Measurements from ENCODE around the gene IRAK1BP1.
"Not testable (repeated sequence)": the region's sequence is repeated elsewhere in the genome, so short reads cannot be mapped to it uniquely, and the experiment has no call there.

The IRAK1BP1 gene

DNA sequence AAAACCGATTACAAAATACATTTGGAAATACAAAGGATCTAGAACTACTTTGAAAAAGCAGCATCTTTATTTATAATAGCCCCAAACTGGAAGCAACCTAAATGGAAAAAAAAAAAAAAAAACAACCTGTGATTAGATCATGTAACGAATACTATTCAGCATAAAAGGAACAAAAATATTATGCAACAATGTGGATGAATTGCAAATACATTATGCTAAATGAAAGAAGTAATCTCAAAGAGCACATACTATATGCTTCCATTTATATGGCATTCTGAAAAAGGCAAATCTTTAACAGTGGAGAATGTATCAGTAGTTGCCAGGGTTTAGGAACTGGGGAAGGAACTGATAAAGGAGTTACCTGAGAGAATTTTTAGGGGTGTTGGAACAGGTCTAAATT is 28.9 kb downstream of the IRAK1BP1 start:
- no peak for DNase-seq

DNA sequence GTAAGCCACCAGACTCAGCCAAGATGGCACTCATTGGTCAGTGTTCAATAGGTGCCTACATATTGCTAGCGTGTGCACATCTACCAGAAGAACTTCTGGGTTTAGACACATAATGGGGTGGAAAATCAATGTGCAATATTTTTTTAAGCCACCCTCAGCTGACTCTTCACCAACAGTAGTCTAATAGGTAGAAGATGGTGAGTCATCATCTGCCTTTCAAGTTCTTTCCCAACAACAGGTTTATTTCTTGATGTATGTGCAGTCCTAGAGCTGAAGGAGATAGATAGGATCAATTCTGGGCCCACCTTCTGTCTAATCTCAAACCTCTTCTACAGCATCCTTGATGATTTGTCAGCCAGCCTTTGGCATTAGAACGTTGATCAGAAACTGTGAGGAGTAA is 41.3 kb downstream of the IRAK1BP1 start:
- no peak for DNase-seq

DNA sequence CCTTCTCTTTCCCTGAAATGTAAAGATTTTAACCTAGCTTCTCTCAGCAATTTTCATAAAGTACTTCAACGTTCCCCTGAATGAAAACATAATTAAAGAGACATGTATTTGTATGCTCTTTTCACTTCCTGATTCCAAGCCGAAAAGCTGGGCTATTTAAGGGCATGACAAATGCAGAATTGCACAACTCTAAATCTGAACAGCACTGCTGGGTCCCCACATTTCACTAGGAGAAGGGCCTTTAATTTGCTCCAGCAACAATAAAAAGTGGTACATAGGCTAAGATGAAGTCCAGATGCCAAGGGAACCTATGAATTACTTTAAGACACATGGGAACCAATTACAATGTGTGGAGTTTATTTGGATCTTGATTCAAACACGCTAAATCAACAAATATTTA is 42.0 kb downstream of the IRAK1BP1 start:
- peak; percentile 78 for DNase-seq

DNA sequence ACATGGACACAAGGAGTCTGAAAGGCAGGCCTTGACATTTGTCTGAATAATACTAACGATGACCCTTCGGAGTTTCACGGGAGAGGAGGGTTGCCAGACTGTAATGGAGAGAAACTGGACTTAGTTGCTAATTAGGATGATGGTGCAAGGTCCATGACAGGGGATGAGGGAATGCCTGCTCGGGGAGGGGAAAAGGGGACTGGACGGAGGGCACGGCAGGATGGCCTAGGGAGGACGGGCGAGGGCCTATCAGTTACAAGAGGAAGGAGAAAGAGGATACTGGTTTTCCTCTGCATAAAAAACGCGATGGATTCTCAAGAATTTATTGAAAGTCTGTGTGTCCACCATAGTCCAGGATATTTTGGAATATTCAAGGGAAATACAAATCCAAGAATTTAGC is 42.7 kb downstream of the IRAK1BP1 start:
- DNase-seq = no peak

DNA sequence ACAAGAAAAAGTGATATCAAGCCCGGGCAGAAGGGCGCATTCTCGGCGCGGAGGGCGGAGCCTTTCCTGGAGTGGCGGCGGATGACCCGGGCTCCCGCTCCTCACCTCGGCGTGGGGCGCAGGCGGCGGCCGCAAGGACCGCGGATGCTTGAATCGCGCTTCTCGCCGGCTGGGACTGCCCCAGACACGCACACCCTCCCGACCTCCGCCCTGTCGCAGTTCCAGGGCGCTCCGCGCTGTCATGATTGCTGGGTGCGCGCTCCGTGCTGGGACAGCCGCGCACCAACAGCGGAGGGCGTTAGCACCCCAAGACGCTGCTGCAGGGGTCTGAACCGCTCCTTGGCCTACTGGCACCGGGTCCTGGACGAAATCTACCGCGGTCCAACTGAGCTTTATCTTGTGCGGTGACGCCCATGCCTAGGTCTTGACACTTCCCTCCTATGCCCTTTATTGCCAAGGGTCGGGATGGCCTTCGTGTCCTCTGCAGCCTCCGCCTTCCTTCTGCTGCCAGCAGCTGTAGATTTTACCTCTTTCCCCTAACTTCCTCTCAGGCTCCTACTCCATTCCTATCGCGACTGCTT is 43.3 kb downstream of the IRAK1BP1 start:
- DNase-seq = peak; percentile 6

DNA sequence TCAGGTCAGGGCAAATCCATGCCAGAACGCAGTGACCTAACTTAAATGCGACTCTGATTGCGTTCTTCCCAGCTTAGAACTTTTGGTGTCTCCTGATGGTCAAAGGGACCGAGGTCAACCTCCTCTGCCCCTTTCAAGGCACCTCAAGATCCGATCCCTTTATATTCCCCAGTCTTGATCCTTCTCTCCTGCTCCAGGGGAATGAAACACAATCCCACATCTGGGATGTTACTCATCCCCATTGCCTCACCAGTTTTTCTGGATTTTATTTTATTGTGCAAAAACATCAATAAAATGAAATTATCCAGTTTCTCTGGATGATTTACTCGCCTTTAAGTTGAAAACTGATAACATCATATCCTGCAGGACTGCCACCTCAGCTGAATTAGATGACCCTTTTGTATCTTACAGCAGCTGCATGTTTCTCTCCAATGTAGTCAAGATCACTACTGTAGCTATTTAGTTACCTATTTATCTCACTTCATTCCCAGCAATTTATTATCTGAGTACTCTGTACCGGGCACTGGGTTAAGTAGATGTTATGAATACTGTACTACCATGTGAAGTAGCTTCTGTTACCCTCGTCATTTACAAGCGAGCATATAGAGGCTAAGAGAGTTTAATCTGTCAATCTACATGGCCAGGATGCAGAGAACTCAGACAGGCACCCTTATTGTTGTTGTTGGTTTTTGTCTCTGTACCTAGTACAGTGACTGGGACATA is 44.0 kb downstream of the IRAK1BP1 start:
- DNase-seq = no peak

DNA sequence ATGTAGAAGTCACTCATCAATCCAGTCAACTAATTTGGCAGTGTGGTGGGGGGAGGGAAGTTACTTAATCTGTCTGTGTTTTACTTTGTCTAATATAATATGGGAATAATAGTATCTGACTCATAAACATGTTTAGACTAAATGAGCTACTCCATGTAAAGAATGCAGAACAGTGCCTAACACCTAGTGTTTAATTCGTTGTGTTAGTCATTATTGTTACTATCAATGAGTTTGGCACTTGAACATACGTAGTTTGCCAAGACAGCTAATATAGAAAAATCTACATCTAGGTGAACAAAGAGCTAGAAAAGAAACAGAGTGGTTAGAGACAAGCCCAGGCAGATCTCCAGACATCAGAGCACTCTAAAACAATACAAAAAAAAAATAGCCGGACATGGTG is 49.1 kb downstream of the IRAK1BP1 start:
- no peak for DNase-seq

DNA sequence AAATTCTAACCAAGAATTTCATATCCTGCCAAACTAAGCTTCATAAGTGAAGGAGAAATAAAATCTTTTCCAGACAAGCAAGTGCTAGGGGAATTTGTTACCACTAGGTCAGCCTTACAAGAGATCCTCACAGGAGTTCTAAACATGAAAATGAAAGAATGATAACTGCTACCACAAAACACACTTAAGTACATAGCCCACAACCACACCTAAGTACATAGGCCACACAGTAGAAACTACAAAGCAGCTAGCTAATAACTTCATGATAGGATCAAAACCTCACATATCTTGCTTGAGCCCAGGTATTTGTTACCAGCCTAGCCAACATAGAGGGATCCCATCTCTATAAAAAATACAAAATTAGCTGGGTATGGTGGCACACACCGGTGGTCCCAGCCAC is 50.4 kb downstream of the IRAK1BP1 start:
- no peak for DNase-seq

DNA sequence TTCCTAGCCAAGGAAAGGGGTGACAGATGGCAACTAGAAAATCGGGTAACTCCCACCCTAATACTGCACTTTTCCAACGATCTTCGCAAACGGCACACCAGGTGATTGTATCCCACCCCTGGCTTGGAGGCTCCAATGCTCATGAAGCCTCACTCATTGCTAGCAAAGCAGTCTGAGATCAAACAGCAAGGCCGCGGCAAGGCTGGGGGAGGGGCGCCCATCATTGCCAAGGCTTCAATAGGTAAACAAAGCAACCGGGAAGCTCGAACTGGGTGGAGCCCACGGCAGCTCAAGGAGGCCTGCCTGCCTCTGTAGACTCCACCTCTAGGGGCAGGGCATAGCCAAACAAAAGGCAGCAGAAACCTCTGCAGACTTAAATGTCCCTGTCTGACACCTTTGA is 53.8 kb downstream of the IRAK1BP1 start:
- DNase-seq = not testable (repeated sequence)

DNA sequence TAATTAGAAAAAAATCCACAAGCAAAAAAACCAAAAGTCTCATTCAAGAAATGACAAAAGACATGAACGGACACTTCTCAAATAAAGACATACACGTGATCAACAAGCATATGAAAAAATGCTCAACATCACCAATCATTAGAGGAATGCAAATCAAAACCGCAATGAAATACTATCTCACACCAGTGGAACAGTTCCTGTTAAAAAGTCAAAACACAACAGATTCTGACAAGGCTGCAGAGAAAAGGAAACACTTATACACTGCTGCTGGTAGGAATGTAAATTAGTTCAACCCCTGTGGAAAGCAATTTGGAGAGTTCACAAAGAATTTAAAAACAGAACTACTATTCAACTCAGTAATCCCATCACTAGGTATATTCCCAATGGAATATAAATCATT is 58.0 kb downstream of the IRAK1BP1 start:
- no peak for DNase-seq

DNA sequence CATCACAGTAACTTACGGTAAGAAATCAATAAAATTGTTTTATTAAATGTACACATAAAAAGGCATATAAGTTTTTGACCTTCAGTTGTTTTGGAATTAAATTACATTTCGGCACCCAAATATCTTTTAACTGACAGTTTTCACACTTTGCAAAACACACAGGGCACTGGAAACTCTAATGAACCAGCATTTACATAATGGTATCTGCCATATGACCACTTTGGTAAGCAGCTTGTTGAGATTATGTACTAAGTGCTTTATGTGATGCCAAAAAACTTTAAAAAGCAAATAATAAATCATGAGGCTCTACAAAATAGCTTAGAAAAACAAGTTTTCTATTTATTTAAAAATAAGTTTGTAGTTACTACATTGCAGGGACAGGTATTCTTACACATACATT is 68.2 kb downstream of the IRAK1BP1 start:
- no peak for DNase-seq

DNA sequence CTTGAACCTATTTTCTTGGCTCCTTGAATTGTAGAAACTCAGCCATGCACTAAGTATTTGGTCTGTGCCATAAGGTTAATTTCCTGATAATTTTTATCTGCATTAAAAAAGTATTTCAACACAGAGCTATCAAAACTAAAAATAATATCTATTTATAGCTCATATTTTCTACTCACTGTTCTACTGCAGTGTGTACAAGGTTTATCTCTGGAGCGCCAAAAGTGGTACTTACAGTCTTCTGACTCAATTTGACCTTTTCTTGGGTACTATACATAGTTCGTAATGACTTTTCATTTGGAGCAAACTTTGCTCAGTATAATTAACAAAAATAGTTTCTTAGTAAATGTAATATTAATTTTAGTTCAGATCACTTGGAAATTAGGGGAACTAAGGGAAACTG is 69.2 kb downstream of the IRAK1BP1 start:
- DNase-seq = no peak

DNA sequence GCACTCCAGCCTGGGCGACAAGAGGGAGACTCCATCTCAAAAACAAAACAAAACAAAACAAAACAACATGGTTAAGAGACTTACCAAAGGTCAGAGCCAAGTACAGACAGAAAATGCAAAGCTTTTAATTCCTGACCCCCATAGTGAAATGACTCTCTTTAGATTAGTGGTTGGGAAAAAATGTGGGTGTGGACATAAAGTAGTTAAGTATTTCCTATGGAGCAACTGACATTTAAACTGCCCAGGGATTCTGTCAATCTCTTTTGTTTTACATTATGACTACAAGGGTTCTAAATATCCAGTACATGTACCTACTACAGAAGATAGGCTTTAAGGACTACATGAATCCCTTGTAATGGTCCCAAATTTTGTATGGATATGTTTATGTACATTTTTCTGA is 75.1 kb downstream of the IRAK1BP1 start:
- peak; percentile 65 for DNase-seq

DNA sequence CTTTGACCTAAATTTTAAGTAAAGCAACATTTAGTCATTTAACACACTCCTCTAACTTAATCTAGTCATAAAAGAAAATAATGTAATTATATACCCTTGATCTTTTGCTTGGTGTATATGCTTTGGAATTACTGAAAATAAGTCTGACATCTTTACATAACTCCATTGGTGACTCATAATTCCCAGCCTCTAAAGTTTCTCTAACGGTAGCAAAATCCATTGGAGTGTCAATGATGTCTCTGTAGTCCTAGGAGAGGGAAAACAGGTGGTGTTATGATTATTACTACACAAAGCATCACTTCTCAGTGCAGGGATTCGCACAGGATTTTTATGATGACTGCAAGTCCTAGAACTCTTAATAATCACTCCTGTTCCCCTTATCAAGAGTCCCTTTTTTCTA is 80.2 kb downstream of the IRAK1BP1 start:
- peak; percentile 12 for DNase-seq

DNA sequence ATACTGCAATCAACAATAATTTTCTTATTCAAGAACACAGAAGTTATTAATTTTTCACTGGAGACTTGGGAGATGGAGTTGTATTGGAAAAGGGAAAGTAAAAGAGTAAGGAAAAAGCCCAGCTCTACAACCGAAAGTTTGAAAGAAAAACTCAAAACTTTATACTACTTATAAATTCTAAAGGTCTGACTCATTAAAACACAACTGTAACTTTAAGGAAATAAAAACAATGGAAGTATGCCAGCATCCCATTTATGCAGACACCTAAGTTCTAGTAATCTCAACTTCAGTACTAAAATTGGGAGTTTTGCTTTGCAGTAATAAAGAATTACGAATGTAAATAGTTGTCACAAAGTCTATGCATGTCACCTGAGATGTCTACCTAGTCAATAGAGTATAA is 80.6 kb downstream of the IRAK1BP1 start:
- peak; percentile 44 for DNase-seq

DNA sequence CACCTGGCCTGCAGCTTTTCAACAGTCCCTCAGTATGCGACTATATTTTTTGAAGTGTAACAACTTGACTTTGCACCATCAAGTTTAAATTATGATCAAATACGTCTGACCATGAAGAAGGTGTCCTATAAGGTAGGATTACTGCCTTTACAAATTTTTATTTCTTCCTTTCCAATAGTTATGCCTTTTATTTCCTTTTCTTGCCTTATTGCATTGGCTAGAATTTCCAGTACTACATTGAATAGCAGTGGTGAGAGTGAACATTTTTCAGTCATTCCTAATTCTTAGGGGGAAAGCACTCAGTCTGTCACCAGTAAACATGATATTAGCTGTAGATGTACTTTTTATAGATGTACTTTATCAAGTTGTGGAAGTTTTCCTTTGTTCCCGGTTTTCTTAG is 81.4 kb downstream of the IRAK1BP1 start:
- no peak for DNase-seq

DNA sequence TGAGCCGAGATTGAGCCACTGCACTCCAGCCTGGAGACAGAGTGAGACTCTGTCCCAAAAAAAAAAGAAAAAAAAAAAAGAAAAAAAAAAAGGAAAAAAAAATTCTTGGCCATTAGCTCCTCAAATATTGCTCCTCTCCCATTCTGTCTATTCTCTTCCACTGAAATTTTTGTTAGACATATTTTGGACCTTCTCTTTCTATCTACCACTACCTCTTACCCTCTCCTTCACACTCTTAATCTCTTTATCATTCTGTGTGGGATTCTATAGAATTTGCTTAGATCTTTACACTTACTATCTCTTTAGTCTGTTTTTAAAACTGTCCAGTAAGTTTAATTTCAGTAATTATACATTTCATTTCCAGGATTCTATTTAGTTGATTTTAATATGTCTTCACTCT is 85.0 kb downstream of the IRAK1BP1 start:
- DNase-seq = no peak

Data from fibroblast of skin of scalp (primary cell).